Neuronal stem cell (in vitro differentiated cells): ENCODE measurements around the gene HDAC9.

Source experiments
- DNase-seq: peaks from one replicate; pipeline ENCODE4 v3.0.0-alpha.2; 2013; ENCODE audit warnings: low spot score
- H2AFZ ChIP-seq: one replicate; pipeline ENCODE4 v1.6.1; 2013; ENCODE audit warnings: mild to moderate bottlenecking, low read length, inconsistent platforms
- H2AK5ac ChIP-seq: 2 replicates; pipeline ENCODE4 v1.6.1; 2013; ENCODE audit warnings: low read depth, mild to moderate bottlenecking, inconsistent platforms, low read length, moderate library complexity, mixed read lengths
- H2BK120ac ChIP-seq: 2 replicates; pipeline ENCODE4 v1.6.1; 2013; ENCODE audit warnings: low read depth, mild to moderate bottlenecking, inconsistent platforms, low read length, moderate library complexity, mixed read lengths
- H2BK12ac ChIP-seq: one replicate; pipeline ENCODE4 v1.6.1; 2013; ENCODE audit warnings: low read length, inconsistent platforms
- H2BK15ac ChIP-seq: 2 replicates; pipeline ENCODE4 v1.6.1; 2013; ENCODE audit warnings: mild to moderate bottlenecking, low read length, inconsistent platforms, mixed read lengths
- H2BK5ac ChIP-seq: one replicate; pipeline ENCODE4 v1.6.1; 2013; ENCODE audit warnings: inconsistent platforms, mild to moderate bottlenecking, low read length, moderate library complexity
- H3K14ac ChIP-seq: one replicate; pipeline ENCODE4 v1.6.1; 2013; ENCODE audit warnings: low read length, inconsistent platforms
- H3K18ac ChIP-seq: 2 replicates; pipeline ENCODE4 v1.6.1; 2013; ENCODE audit warnings: low read length, inconsistent platforms
- H3K23ac ChIP-seq: 2 replicates; pipeline ENCODE4 v1.6.1; 2013; ENCODE audit warnings: low read depth, mild to moderate bottlenecking, mixed read lengths, low read length, inconsistent platforms; ENCODE audit not compliant: poor library complexity
- H3K27ac ChIP-seq: replicated peaks from 3 replicates; pipeline ENCODE4 v1.5.1; 2013; ENCODE audit warnings: low read length, inconsistent platforms
- H3K27me3 ChIP-seq, 3 experiments: 2 replicates each; pipeline ENCODE4 v1.6.1; 2013; ENCODE audit warnings: low read length in 3 of 3, mild to moderate bottlenecking in 2 of 3, inconsistent platforms in 1 of 3, low read depth in 1 of 3, mixed read lengths in 1 of 3, moderate library complexity in 1 of 3; ENCODE audit not compliant: control insufficient read depth in 3 of 3, insufficient read depth in 3 of 3
- H3K36me3 ChIP-seq, 2 donors: replicated peaks in 1 of 2; 2 replicates each; pipeline ENCODE4 v1.6.1; 2013; ENCODE audit warnings: low read length in 2 of 2; ENCODE audit not compliant: control insufficient read depth in 2 of 2, insufficient read depth in 2 of 2
- H3K4ac ChIP-seq: 2 replicates; pipeline ENCODE4 v1.6.1; 2013; ENCODE audit warnings: inconsistent platforms, mild to moderate bottlenecking, low read length, moderate library complexity
- H3K4me1 ChIP-seq, 2 donors: 1 replicate in 1 of 2; 2 replicates in 1 of 2; pipeline ENCODE4 v1.6.1; 2013; ENCODE audit warnings: low read length in 2 of 2, low read depth in 1 of 2; ENCODE audit not compliant: control insufficient read depth in 2 of 2, insufficient read depth in 1 of 2
- H3K4me2 ChIP-seq: one replicate; pipeline ENCODE4 v1.6.1; 2013; ENCODE audit warnings: mild to moderate bottlenecking, low read length, inconsistent platforms; ENCODE audit not compliant: insufficient read depth, poor library complexity, severe bottlenecking
- H3K4me3 ChIP-seq, 2 donors: 2 replicates each; pipeline ENCODE4 v1.5.1; 2013; ENCODE audit warnings: low read length in 2 of 2, mild to moderate bottlenecking in 2 of 2, inconsistent platforms in 1 of 2, moderate library complexity in 1 of 2
- H3K79me1 ChIP-seq: one replicate; pipeline ENCODE4 v1.6.1; 2013; ENCODE audit warnings: low read depth, mild to moderate bottlenecking, inconsistent platforms, low read length, moderate library complexity
- H3K9ac ChIP-seq: one replicate; pipeline ENCODE4 v1.6.1; 2013; ENCODE audit warnings: mild to moderate bottlenecking, low read depth, low read length, inconsistent platforms; ENCODE audit not compliant: poor library complexity
- H3K9me3 ChIP-seq, 2 donors: replicated peaks in 1 of 2; 2 replicates each; pipeline versions ENCODE3 to v1.6.1; 2013; ENCODE audit warnings: low read length in 2 of 2, mild to moderate bottlenecking in 2 of 2, inconsistent platforms in 1 of 2, low read depth in 1 of 2, mixed read lengths in 1 of 2, moderate library complexity in 1 of 2; ENCODE audit not compliant: control insufficient read depth in 2 of 2, insufficient read depth in 1 of 2
- H4K8ac ChIP-seq: one replicate; pipeline ENCODE4 v1.6.1; 2013; ENCODE audit warnings: low read depth, mild to moderate bottlenecking, inconsistent platforms, low read length, moderate library complexity
- H4K91ac ChIP-seq: one replicate; pipeline ENCODE4 v1.6.1; 2013; ENCODE audit warnings: low read length, low read depth, mild to moderate bottlenecking, inconsistent platforms; ENCODE audit not compliant: poor library complexity
- WGBS, 2 donors: extraction: QIAGEN DNeasy Blood & Tissue Kit; methylation state at CpG; one replicate each; pipeline ENCODE4 v1.1.7; 2013; ENCODE audit warnings: missing lambda C conversion rate in 2 of 2, mixed read lengths in 1 of 2; ENCODE audit not compliant: insufficient read length in 2 of 2, insufficient replicate concordance in 1 of 2; ENCODE audit errors: extremely low coverage in 2 of 2; 5-methylcytosine and 5-hydroxymethylcytosine counted together

HDAC9 gene

GRCh38 chr7:18626086-18626485 is 130.5 kb downstream of the HDAC9 start:
- no peak overlapping the region for H2AK5ac ChIP-seq
- no peak overlapping the region for H3K23ac ChIP-seq
- no peaks in the 10 kb centered on the region for H3K4me1 ChIP-seq
- no peak overlapping the region for H4K8ac ChIP-seq
- H3K14ac ChIP-seq: no peak overlapping the region
- no peaks in the 10 kb centered on the region for H3K9me3 ChIP-seq
- H3K36me3 ChIP-seq: no peaks in the 10 kb centered on the region
- H3K4me2 ChIP-seq: no peak overlapping the region
- no peaks in the 10 kb centered on the region for H3K27me3 ChIP-seq
- H4K91ac ChIP-seq: no peak overlapping the region
- H3K27ac ChIP-seq: no peak overlapping the region
- H2BK120ac ChIP-seq: no peak overlapping the region
- no peak overlapping the region for H3K18ac ChIP-seq
- no peak overlapping the region for H3K9ac ChIP-seq
- H2BK15ac ChIP-seq: no peak overlapping the region
- no peak overlapping the region for H2AFZ ChIP-seq
- DNase-seq: no peak
- no peak overlapping the region for H3K4me3 ChIP-seq
- H3K4ac ChIP-seq: no peak overlapping the region
- H2BK5ac ChIP-seq: no peak overlapping the region
- no peak overlapping the region for H2BK12ac ChIP-seq
- no peaks in the 10 kb centered on the region for H3K79me1 ChIP-seq

DNA sequence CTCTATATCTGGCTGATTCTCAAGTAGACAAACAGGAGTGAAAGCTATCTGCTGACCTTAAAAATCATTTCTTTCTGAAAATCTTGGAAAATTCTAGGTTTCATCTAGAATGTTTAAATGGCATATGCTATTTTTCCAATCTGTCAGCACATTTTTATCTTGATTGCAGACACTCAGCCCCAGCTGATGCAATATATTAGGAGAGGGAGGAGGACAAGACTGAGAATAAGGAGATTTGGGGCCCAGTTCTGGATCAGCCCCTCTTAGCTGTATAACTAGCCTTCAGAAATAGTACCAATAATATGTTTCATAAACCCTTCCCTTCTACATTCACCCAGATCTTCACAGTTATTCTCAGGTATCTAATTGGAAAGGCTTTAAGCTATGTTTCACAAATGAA is 131.2 kb downstream of the HDAC9 start:
- H2AFZ ChIP-seq: no peak overlapping the region
- H3K4me1 ChIP-seq: no peaks in the 10 kb centered on the region
- no peak overlapping the region for H3K4me2 ChIP-seq
- no peak overlapping the region for H4K8ac ChIP-seq
- H3K4ac ChIP-seq: no peak overlapping the region
- H3K79me1 ChIP-seq: no peaks in the 10 kb centered on the region
- no peak overlapping the region for H4K91ac ChIP-seq
- no peak overlapping the region for H2AK5ac ChIP-seq
- no peaks in the 10 kb centered on the region for H3K36me3 ChIP-seq
- no peaks in the 10 kb centered on the region for H3K9me3 ChIP-seq
- no peak overlapping the region for H3K4me3 ChIP-seq
- no peak overlapping the region for H3K23ac ChIP-seq
- no peaks in the 10 kb centered on the region for H3K27me3 ChIP-seq
- H3K27ac ChIP-seq: no peak overlapping the region
- no peak for DNase-seq
- H2BK5ac ChIP-seq: no peak overlapping the region
- H3K18ac ChIP-seq: no peak overlapping the region
- no peak overlapping the region for H2BK120ac ChIP-seq
- H3K14ac ChIP-seq: no peak overlapping the region
- H3K9ac ChIP-seq: no peak overlapping the region
- H2BK15ac ChIP-seq: no peak overlapping the region
- no peak overlapping the region for H2BK12ac ChIP-seq

- Histone ChIP-seq H4K8ac (no peak overlapping the region), H3K27me3 (no peaks in the 10 kb centered on the region), H3K9me3 (no peaks in the 10 kb centered on the region), H3K4me1 (no peaks in the 10 kb centered on the region), H3K18ac (no peak overlapping the region), H2AK5ac (no peak overlapping the region), H3K4ac (no peak overlapping the region), H2BK12ac (no peak overlapping the region), H2AFZ (no peak overlapping the region), H4K91ac (no peak overlapping the region), H3K4me2 (no peak overlapping the region), H2BK5ac (no peak overlapping the region), H2BK120ac (no peak overlapping the region), H2BK15ac (no peak overlapping the region), H3K36me3 (no peaks in the 10 kb centered on the region), H3K4me3 (no peak overlapping the region), H3K79me1 (no peaks in the 10 kb centered on the region), H3K27ac (no peak overlapping the region), H3K14ac (no peak overlapping the region), H3K23ac (no peak overlapping the region), H3K9ac (no peak overlapping the region)
- no CpG with 5 or more reads among the region's 3 CpGs for WGBS, 2 donors
- no peak for DNase-seq
Observed at GRCh38 chr7:18637516-18637915, 142.0 kb downstream of the HDAC9 start.

GRCh38 chr7:18638594-18639452 is 143.3 kb downstream of the HDAC9 start:
- Histone ChIP-seq H3K18ac (no peak overlapping the region), H3K27ac (no peak overlapping the region), H2BK5ac (no peak overlapping the region), H2BK15ac (no peak overlapping the region), H3K9ac (no peak overlapping the region), H3K4ac (no peak overlapping the region), H3K4me1 (no peaks in the 10 kb centered on the region), H3K36me3 (no peaks in the 10 kb centered on the region), H2BK120ac (no peak overlapping the region), H3K4me2 (no peak overlapping the region), H2BK12ac (no peak overlapping the region), H2AK5ac (no peak overlapping the region), H4K8ac (no peak overlapping the region), H3K23ac (no peak overlapping the region), H3K79me1 (no peaks in the 10 kb centered on the region), H2AFZ (no peak overlapping the region), H3K4me3 (no peak overlapping the region), H3K14ac (no peak overlapping the region), H3K9me3 (no peaks in the 10 kb centered on the region), H3K27me3 (no peaks in the 10 kb centered on the region), H4K91ac (no peak overlapping the region)
- no CpG with 5 or more reads among the region's 4 CpGs for WGBS, 2 donors
- DNase-seq: no peak
